Measurements from ENCODE around the gene TRIM59. TPM values are rescaled to one million over a fixed set of nuclear protein-coding genes. Genes with fewer than 3 reads are reported as not detected.

The TRIM59 gene
- total RNA-seq, 1 donor from 2014 or later, result 120 TPM

GRCh38 chr3:160401291-160402095 lies 48.1 kb downstream of the TRIM59 start:
- no peaks in the 10 kb centered on the region for H3K9me3 Mint-ChIP-seq
- peaks cover 41% of the 10 kb centered on the region for H3K4me1 Mint-ChIP-seq
- peak; percentile 32 for DNase-seq (ENCODE audit: low spot score)
- peak overlapping the region; percentile 83 for H3K27ac Mint-ChIP-seq
- Histone ChIP-seq H3K4me1 (peaks cover 31% of the 10 kb centered on the region), H3K36me3 (peaks cover 21% of the 10 kb centered on the region), H3K9me3 (ENCODE audit: low read depth) (no peaks in the 10 kb centered on the region), H3K79me2 (ENCODE audit: low read depth) (peaks cover 96% of the 10 kb centered on the region), H3K9ac (peak overlapping the region; percentile 89), H3K4me3 (peak overlapping the region; percentile 95), H2AFZ (replicated peaks) (no peak overlapping the region), H3K4me2 (peak overlapping the region; percentile 95), H3F3A (ENCODE audit: low read depth) (peaks cover 9% of the 10 kb centered on the region), H3K27ac (no peak overlapping the region), H3K27me3 (no peaks in the 10 kb centered on the region), H4K20me1 (ENCODE audit: low read depth) (peaks cover 60% of the 10 kb centered on the region)
- TF ChIP-seq EZH2phosphoT487 (IDR thresholded peaks at IDR 0.05), result no peak
- TF ChIP-seq CTCF (IDR thresholded peaks at IDR 0.05), result no peak
- TF ChIP-seq EZH2 (IDR thresholded peaks at IDR 0.05), result no peak
- H3K4me3 Mint-ChIP-seq, result peak overlapping the region; percentile 96
- peaks cover 6% of the 10 kb centered on the region for H3K27me3 Mint-ChIP-seq (ENCODE audit: insufficient read depth, low read depth)
- peaks cover 19% of the 10 kb centered on the region for H3K36me3 Mint-ChIP-seq

DNA sequence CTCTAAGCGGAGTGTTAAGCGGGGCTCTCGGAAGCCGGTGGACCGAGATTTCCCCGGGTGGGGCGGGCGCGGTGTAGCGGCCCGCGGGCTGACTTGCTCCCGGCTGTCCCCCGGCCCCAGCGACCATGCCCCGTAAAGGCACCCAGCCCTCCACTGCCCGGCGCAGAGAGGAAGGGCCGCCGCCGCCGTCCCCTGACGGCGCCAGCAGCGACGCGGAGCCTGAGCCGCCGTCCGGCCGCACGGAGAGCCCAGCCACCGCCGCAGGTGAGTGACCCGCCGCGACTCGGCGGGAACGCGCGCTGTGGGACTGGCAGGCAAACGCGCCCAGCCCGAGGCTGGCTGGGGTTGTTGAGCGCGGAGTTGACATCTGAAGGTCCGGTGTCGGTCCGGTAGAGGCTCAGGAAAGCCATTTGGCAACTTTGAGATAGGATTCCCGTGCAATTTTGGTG lies 48.9 kb downstream of the TRIM59 start:
- Histone ChIP-seq H3K4me3 (peak overlapping the region; percentile 95), H3F3A (ENCODE audit: low read depth) (peaks cover 9% of the 10 kb centered on the region), H3K27ac (no peak overlapping the region), H3K27me3 (no peaks in the 10 kb centered on the region), H3K36me3 (peaks cover 14% of the 10 kb centered on the region), H3K4me2 (peak overlapping the region; percentile 95), H4K20me1 (ENCODE audit: low read depth) (peaks cover 60% of the 10 kb centered on the region), H3K79me2 (ENCODE audit: low read depth) (peaks cover 96% of the 10 kb centered on the region), H3K9me3 (ENCODE audit: low read depth) (no peaks in the 10 kb centered on the region), H2AFZ (replicated peaks) (no peak overlapping the region), H3K4me1 (peaks cover 38% of the 10 kb centered on the region), H3K9ac (peak overlapping the region; percentile 89)
- H3K36me3 Mint-ChIP-seq, result peaks cover 16% of the 10 kb centered on the region
- H3K9me3 Mint-ChIP-seq, result no peaks in the 10 kb centered on the region
- H3K4me3 Mint-ChIP-seq, result peak overlapping the region; percentile 96
- H3K27ac Mint-ChIP-seq, result peak overlapping the region; percentile 83
- peaks cover 45% of the 10 kb centered on the region for H3K4me1 Mint-ChIP-seq
- DNase-seq (ENCODE audit: low spot score), result peak; percentile 57
- peaks cover 6% of the 10 kb centered on the region for H3K27me3 Mint-ChIP-seq (ENCODE audit: insufficient read depth, low read depth)
- TF ChIP-seq CTCF (IDR thresholded peaks at IDR 0.05) (no peak), EZH2 (IDR thresholded peaks at IDR 0.05) (no peak), EZH2phosphoT487 (IDR thresholded peaks at IDR 0.05) (no peak)

DNA sequence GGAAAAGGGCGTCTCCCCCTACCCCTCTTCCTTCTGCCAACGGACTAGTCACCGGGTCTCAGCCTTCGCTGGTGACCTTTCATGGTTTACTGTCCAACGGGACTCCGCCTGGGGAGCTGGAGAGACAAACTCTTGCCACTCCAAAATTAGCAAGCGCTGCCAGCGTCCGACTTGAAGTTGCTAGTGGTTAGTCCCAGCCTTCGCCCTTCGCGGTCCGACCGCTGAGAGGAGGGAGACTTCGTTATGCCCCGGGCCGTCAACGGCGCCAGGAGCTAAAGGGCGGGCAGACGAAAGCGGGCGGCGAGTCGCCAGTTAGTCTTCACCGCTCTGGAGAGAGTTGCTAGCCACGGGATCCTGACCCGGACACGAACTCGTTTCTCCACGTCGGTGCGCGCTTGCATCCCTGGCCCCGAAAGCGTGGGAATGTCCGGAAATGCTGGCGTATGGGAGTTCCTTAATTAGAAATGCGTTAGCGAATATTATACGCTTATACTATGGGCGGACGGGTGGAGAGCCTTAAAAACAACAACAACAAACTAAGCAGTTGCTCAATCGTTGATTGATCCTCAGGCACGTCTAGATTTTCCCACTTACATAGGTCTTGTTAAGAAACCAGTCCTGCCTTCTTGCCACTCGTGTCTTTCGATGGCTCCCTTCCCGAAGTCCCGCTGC lies 49.4 kb downstream of the TRIM59 start:
- H3K4me1 Mint-ChIP-seq, result peaks cover 48% of the 10 kb centered on the region
- peak overlapping the region; percentile 96 for H3K4me3 Mint-ChIP-seq
- Histone ChIP-seq H2AFZ (replicated peaks) (no peak overlapping the region), H3K9me3 (ENCODE audit: low read depth) (no peaks in the 10 kb centered on the region), H3K79me2 (ENCODE audit: low read depth) (peaks cover 96% of the 10 kb centered on the region), H3K4me2 (peak overlapping the region; percentile 95), H3K36me3 (peaks cover 9% of the 10 kb centered on the region), H3K9ac (peak overlapping the region; percentile 89), H3K27me3 (no peaks in the 10 kb centered on the region), H3F3A (ENCODE audit: low read depth) (peaks cover 9% of the 10 kb centered on the region), H3K27ac (peak overlapping the region; percentile 97), H3K4me3 (peak overlapping the region; percentile 95), H3K4me1 (peaks cover 44% of the 10 kb centered on the region), H4K20me1 (ENCODE audit: low read depth) (peaks cover 58% of the 10 kb centered on the region)
- DNase-seq (ENCODE audit: low spot score), result peak; percentile 57
- peak overlapping the region; percentile 98 for H3K27ac Mint-ChIP-seq
- peaks cover 6% of the 10 kb centered on the region for H3K27me3 Mint-ChIP-seq (ENCODE audit: insufficient read depth, low read depth)
- TF ChIP-seq EZH2 (IDR thresholded peaks at IDR 0.05) (no peak), CTCF (IDR thresholded peaks at IDR 0.05) (no peak), EZH2phosphoT487 (IDR thresholded peaks at IDR 0.05) (no peak)
- peaks cover 16% of the 10 kb centered on the region for H3K36me3 Mint-ChIP-seq
- no peaks in the 10 kb centered on the region for H3K9me3 Mint-ChIP-seq
